ENCODE results near the gene KNOP1.

DNA sequence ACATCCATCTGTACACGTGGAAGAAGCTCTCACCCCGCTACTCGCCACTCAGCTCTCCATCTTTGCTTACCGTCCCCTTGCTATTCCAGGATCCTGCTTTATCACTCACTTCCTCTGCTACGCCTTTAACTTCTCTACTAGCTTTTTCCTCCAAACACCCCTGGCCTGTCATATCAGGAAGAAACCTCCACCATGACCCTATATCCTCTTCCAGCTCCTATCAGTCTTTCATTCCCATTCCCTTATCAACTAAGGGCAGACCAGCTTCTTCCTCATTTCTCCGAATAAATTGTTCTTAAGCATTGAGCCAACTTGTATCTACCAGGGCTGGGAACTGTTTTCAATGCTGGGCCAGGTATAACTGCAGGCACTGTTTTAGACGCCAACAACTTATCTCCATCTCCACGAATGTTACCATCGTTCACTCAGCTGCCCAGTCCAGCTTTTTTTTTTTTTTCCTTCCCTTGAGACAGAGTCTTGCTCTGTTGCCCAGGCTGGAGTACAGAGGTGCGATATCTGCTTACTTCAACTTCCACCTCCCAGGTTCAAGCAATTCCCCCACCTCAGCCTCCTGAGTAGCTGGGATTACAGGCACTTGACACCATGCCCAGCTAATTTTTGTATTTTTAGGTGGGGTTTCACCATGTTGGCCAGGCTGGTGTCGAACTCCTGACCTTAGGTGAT lies 4.4 kb upstream of the KNOP1 start:
- TF ChIP-seq POGZ (CRISPR knock-in tag; IDR thresholded peaks at IDR 0.05) = no peak
- TF ChIP-seq, protein P1, sequence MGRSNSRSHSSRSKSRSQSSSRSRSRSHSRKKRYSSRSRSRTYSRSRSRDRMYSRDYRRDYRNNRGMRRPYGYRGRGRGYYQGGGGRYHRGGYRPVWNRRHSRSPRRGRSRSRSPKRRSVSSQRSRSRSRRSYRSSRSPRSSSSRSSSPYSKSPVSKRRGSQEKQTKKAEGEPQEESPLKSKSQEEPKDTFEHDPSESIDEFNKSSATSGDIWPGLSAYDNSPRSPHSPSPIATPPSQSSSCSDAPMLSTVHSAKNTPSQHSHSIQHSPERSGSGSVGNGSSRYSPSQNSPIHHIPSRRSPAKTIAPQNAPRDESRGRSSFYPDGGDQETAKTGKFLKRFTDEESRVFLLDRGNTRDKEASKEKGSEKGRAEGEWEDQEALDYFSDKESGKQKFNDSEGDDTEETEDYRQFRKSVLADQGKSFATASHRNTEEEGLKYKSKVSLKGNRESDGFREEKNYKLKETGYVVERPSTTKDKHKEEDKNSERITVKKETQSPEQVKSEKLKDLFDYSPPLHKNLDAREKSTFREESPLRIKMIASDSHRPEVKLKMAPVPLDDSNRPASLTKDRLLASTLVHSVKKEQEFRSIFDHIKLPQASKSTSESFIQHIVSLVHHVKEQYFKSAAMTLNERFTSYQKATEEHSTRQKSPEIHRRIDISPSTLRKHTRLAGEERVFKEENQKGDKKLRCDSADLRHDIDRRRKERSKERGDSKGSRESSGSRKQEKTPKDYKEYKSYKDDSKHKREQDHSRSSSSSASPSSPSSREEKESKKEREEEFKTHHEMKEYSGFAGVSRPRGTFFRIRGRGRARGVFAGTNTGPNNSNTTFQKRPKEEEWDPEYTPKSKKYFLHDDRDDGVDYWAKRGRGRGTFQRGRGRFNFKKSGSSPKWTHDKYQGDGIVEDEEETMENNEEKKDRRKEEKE (IDR thresholded peaks at IDR 0.05) = no peak
- TF ChIP-seq CREB1 (IDR thresholded peaks at IDR 0.05) = no peak
- no peak for TF ChIP-seq CREB1 (CRISPR knock-in tag; IDR thresholded peaks at IDR 0.05)
- no peak for TF ChIP-seq CBX2 (IDR thresholded peaks at IDR 0.05; ENCODE audit: low read depth, low read length)
- TF ChIP-seq CBX2 (CRISPR knock-in tag; IDR thresholded peaks at IDR 0.05; ENCODE audit: low read depth) = no peak
- TF ChIP-seq HNRNPH1 (optimal IDR thresholded peaks at IDR 0.05; ENCODE audit: low read depth, low read length) = no peak
- no peak for TF ChIP-seq ZNF143 (CRISPR knock-in tag; IDR thresholded peaks at IDR 0.05)

Measured in HepG2 (cell line).